Vagina (tissue), 2 donors: ENCODE results near the gene XIST. TPM values are rescaled to one million over a fixed set of nuclear protein-coding genes. Genes with fewer than 3 reads are reported as not detected.

Source experiments
- DNase-seq, 2 donors: peaks; one replicate each; pipeline ENCODE4 v3.0.0-alpha.2; 2017; ENCODE audit errors: extremely low spot score in 2 of 2
- H3K27ac ChIP-seq: fragments of 200-600 bp; sonication (generic); one replicate; pipeline ENCODE4 v1.5.1; 2019
- H3K27me3 ChIP-seq: fragments of 200-600 bp; sonication (generic); one replicate; pipeline ENCODE4 v1.5.1; 2019
- H3K36me3 ChIP-seq, 2 donors: fragments of 200-600 bp; sonication (generic); one replicate each; pipeline ENCODE4 v1.5.1; 2017 to 2019
- H3K4me1 ChIP-seq: fragments of 200-600 bp; sonication (generic); one replicate; pipeline ENCODE4 v1.5.1; 2019
- H3K4me3 ChIP-seq, 2 donors: fragments of 200-600 bp; sonication (generic); 1 replicate in 1 of 2; 2 replicates in 1 of 2; pipeline ENCODE4 v1.5.1; 2016 to 2019
- H3K9me3 ChIP-seq: fragments of 200-600 bp; sonication (generic); one replicate; pipeline ENCODE4 v1.5.1; 2019
- POLR2A ChIP-seq, 2 donors: fragments of 450-650 bp; IDR thresholded peaks; one replicate each; pipeline ENCODE4 v1.6.1; 2017; ENCODE audit warnings: antibody characterized with exemption in 2 of 2, mild to moderate bottlenecking in 2 of 2, moderate library complexity in 2 of 2
- POLR2AphosphoS5 ChIP-seq, 2 donors: sonication (generic); formaldehyde crosslinking; IDR thresholded peaks; one replicate each; pipeline ENCODE4 v1.9.0; 2017; ENCODE audit warnings: antibody characterized with exemption in 2 of 2, mild to moderate bottlenecking in 2 of 2, low read depth in 1 of 2; ENCODE audit not compliant: insufficient read depth in 1 of 2
- intact Hi-C: fragments of 100-400 bp; cut with DNase I; formaldehyde crosslinking; loops from one replicate; pipeline ENCODE4 v1.15.1; 2023
- total RNA-seq: library from RNA; depleted of rRNA; stranded (reverse); fragments of >200 nt; gene quantifications from one replicate; pipeline ENCODE4 v1.2.3, GENCODE V29; 2016
- TF ChIP-seq, protein P1 (sequence below), 3 experiments: fragments of 450-650 bp in 2 of 3; fragments of 200-600 bp in 1 of 3; sonication (generic) in 1 of 3; IDR thresholded peaks; one replicate each; pipeline ENCODE4 v1.5.1; 2017 to 2019; ENCODE audit warnings: antibody characterized with exemption in 3 of 3, mild to moderate bottlenecking in 2 of 3, moderate library complexity in 2 of 3

The XIST gene
- total RNA-seq, 1 donor from 2014 or later, result 328 TPM

- intact Hi-C loops, result no loop called here
- no peak for DNase-seq
- peaks cover 38% of the 10 kb centered on the region for H3K4me1 ChIP-seq
- no peak for TF ChIP-seq POLR2AphosphoS5 (IDR thresholded peaks at IDR 0.05; ENCODE audit: insufficient read depth in 1 of 2, low read depth in 1 of 2)
- no peaks in the 10 kb centered on the region for H3K36me3 ChIP-seq
- H3K27me3 ChIP-seq, result no peaks in the 10 kb centered on the region
- no peaks in the 10 kb centered on the region for H3K9me3 ChIP-seq
- H3K27ac ChIP-seq, result no peak overlapping the region
- H3K4me3 ChIP-seq, result no peak overlapping the region
Observed at GRCh38 chrX:73840120-73840924, 12.2 kb downstream of the XIST start.

DNA sequence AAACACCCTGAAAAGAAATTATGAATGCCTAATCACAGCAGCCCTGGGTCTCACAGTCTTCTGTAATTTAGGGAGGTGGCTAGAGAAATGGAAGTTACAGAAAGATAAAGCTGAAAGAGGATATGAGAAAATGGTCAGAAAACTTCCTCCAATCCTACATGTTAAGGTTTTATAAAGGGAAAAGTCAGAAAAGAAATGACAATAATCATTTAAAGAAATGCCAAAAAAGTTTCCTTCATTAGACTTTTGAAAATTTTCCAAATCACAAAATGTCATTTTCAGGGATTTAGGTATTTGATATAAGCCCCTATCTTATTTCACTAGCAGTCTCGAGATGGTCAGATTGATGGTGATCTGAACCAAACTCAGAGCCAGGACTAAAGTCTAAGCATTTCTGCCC is 13.4 kb downstream of the XIST start:
- Histone ChIP-seq H3K4me3 (no peak overlapping the region), H3K36me3 (no peaks in the 10 kb centered on the region), H3K27ac (no peak overlapping the region), H3K27me3 (no peaks in the 10 kb centered on the region), H3K4me1 (peaks cover 29% of the 10 kb centered on the region), H3K9me3 (no peaks in the 10 kb centered on the region)
- no peak for DNase-seq
- intact Hi-C loops, result no loop called here
- TF ChIP-seq, protein P1, sequence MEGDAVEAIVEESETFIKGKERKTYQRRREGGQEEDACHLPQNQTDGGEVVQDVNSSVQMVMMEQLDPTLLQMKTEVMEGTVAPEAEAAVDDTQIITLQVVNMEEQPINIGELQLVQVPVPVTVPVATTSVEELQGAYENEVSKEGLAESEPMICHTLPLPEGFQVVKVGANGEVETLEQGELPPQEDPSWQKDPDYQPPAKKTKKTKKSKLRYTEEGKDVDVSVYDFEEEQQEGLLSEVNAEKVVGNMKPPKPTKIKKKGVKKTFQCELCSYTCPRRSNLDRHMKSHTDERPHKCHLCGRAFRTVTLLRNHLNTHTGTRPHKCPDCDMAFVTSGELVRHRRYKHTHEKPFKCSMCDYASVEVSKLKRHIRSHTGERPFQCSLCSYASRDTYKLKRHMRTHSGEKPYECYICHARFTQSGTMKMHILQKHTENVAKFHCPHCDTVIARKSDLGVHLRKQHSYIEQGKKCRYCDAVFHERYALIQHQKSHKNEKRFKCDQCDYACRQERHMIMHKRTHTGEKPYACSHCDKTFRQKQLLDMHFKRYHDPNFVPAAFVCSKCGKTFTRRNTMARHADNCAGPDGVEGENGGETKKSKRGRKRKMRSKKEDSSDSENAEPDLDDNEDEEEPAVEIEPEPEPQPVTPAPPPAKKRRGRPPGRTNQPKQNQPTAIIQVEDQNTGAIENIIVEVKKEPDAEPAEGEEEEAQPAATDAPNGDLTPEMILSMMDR (IDR thresholded peaks at IDR 0.05), result no peak
- TF ChIP-seq POLR2A (IDR thresholded peaks at IDR 0.05) (no peak), POLR2AphosphoS5 (IDR thresholded peaks at IDR 0.05; ENCODE audit: insufficient read depth in 1 of 2, low read depth in 1 of 2) (no peak)

DNA sequence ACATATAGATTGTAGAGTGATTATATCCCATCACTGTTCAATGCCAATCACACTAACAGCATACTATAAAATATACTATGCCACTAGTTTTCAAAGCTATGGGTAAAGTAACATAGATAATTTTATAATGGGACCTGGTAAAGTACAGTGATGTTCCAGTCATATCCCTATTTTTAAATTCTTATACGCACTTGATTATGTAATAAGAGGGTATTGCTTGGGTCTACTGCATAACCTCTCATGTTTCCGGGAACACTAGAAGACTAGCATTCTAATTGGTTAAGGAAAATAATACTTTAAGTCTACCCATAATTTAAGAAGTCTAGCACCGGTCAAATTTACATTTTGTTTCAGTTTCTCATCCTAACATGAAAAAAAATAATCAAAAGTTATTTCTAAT is 14.4 kb downstream of the XIST start:
- H3K27ac ChIP-seq, result no peak overlapping the region
- no peak overlapping the region for H3K4me3 ChIP-seq
- intact Hi-C loops, result no loop called here
- peaks cover 23% of the 10 kb centered on the region for H3K4me1 ChIP-seq
- no peaks in the 10 kb centered on the region for H3K36me3 ChIP-seq
- TF ChIP-seq POLR2AphosphoS5 (IDR thresholded peaks at IDR 0.05; ENCODE audit: insufficient read depth in 1 of 2, low read depth in 1 of 2), result no peak
- TF ChIP-seq, protein P1 (IDR thresholded peaks at IDR 0.05), result no peak
- TF ChIP-seq POLR2A (IDR thresholded peaks at IDR 0.05), result no peak
- H3K27me3 ChIP-seq, result no peaks in the 10 kb centered on the region
- DNase-seq, result no peak
- no peaks in the 10 kb centered on the region for H3K9me3 ChIP-seq

DNA sequence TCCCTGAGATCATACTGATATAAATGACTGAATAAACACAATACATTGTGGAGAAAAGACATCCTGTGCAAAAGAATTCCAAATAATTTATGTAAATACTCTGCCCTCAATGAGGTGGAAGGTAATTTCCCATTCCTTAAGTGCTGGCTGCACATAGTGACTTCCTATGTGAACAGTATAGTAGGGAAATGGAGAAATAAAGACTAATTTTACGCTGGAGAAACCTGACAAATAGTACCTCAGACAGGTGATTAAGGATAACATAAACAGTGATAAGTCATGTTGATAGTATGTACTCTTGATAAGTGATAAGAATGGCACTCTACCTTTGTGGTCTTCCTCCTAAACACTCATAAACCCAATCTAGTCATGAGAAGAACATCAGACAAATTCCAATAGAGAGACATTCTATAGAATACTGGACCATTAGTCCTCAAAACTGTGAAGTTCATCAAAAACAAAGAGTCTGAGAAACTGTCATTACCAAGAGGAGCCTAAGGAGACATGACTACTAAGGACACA is 15.5 kb downstream of the XIST start:
- Histone ChIP-seq H3K9me3 (no peaks in the 10 kb centered on the region), H3K4me3 (no peak overlapping the region), H3K36me3 (no peaks in the 10 kb centered on the region), H3K27ac (no peak overlapping the region), H3K4me1 (peaks cover 19% of the 10 kb centered on the region), H3K27me3 (no peaks in the 10 kb centered on the region)
- no peak for DNase-seq
- TF ChIP-seq POLR2A (IDR thresholded peaks at IDR 0.05) (no peak), POLR2AphosphoS5 (IDR thresholded peaks at IDR 0.05; ENCODE audit: insufficient read depth in 1 of 2, low read depth in 1 of 2) (no peak)
- TF ChIP-seq, protein P1 (IDR thresholded peaks at IDR 0.05), result no peak
- intact Hi-C loops, result no loop called here

GRCh38 chrX:73834219-73834618 is 18.3 kb downstream of the XIST start:
- H3K27ac ChIP-seq, result no peak overlapping the region
- intact Hi-C loops, result no loop called here
- no peaks in the 10 kb centered on the region for H3K36me3 ChIP-seq
- peaks cover 16% of the 10 kb centered on the region for H3K4me1 ChIP-seq
- no peak overlapping the region for H3K4me3 ChIP-seq
- no peaks in the 10 kb centered on the region for H3K9me3 ChIP-seq
- H3K27me3 ChIP-seq, result no peaks in the 10 kb centered on the region
- no peak for DNase-seq
- TF ChIP-seq POLR2A (IDR thresholded peaks at IDR 0.05) (no peak), POLR2AphosphoS5 (IDR thresholded peaks at IDR 0.05; ENCODE audit: insufficient read depth in 1 of 2, low read depth in 1 of 2) (no peak)
- TF ChIP-seq, protein P1 (IDR thresholded peaks at IDR 0.05), result no peak
